Measurements from ENCODE around the gene NCBP3. TPM values are rescaled to one million over a fixed set of nuclear protein-coding genes. Genes with fewer than 3 reads are reported as not detected.

Gene NCBP3
- total RNA-seq, 4 donors from 2014 or later: 24.8 to 41.6 (median 32.2) TPM

GRCh38 chr17:3885970-3886369 lies 39.9 kb upstream of the NCBP3 start:
- H3K4me3 ChIP-seq: no peak overlapping the region
- no peak for DNase-seq
- H3K27me3 ChIP-seq: no peaks in the 10 kb centered on the region
- TF ChIP-seq POLR2A (IDR thresholded peaks at IDR 0.05): no peak
- TF ChIP-seq, protein P1, sequence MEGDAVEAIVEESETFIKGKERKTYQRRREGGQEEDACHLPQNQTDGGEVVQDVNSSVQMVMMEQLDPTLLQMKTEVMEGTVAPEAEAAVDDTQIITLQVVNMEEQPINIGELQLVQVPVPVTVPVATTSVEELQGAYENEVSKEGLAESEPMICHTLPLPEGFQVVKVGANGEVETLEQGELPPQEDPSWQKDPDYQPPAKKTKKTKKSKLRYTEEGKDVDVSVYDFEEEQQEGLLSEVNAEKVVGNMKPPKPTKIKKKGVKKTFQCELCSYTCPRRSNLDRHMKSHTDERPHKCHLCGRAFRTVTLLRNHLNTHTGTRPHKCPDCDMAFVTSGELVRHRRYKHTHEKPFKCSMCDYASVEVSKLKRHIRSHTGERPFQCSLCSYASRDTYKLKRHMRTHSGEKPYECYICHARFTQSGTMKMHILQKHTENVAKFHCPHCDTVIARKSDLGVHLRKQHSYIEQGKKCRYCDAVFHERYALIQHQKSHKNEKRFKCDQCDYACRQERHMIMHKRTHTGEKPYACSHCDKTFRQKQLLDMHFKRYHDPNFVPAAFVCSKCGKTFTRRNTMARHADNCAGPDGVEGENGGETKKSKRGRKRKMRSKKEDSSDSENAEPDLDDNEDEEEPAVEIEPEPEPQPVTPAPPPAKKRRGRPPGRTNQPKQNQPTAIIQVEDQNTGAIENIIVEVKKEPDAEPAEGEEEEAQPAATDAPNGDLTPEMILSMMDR (IDR thresholded peaks at IDR 0.05): no peak
- H3K4me1 ChIP-seq: peaks cover 5 to 32% (median 20%) of the 10 kb centered on the region in 4 donors
- no peaks in the 10 kb centered on the region for H3K9me3 ChIP-seq
- peak overlapping the region in 3 of 4 donors; percentile 6 to 87 (median 75) for H3K27ac ChIP-seq
- peaks cover 0 to 17% (median 0%) of the 10 kb centered on the region in 3 donors for H3K36me3 ChIP-seq

DNA sequence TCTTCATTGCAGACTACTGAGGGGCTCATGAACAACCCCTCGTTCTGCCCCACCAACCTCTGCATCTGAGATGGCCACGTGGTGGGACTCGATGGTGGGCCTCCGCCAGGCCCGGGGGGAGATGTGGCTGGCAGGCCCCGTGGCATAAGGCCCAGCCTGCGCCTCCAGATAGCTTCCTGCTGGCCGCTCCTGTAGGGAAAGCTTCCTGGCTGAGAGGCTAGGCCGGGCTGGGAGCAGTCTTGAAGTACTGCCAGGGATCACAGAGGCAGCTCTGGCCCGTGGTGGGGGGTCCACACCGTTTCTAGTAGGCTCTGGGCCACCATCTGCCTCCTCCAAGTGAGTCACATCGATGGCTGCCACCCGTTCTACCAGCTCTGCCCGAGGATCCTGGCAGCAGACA lies 39.2 kb upstream of the NCBP3 start:
- Histone ChIP-seq H3K27ac (peak overlapping the region in 1 of 4 donors; percentile 6), H3K4me3 (no peak overlapping the region), H3K9me3 (no peaks in the 10 kb centered on the region), H3K36me3 (peaks cover 0 to 17% (median 0%) of the 10 kb centered on the region in 3 donors), H3K27me3 (no peaks in the 10 kb centered on the region), H3K4me1 (peaks cover 5 to 31% (median 21%) of the 10 kb centered on the region in 4 donors)
- no peak for DNase-seq
- TF ChIP-seq, protein P1 (IDR thresholded peaks at IDR 0.05): no peak
- TF ChIP-seq POLR2A (IDR thresholded peaks at IDR 0.05): no peak

DNA sequence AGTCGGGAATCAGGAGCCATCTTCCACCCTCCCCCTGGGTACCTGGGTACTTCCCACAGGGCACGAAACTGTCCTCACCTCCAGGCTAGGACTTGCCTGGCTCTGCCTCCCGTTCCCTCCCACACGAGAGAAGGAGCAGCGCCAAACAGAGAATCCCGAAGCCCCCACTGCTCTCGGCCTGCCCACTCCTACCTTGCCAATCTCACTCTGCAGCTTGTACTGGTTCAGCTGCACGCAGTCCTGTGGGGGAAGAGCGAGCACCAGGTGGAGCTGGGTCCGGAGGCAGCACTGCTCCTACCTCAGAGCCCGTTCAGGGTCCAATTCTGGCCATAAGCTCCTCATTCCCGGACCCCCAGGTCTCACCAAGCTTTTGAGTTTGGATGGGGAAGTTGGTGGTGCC lies 38.1 kb upstream of the NCBP3 start:
- Histone ChIP-seq H3K4me3 (no peak overlapping the region), H3K27ac (no peak overlapping the region), H3K9me3 (no peaks in the 10 kb centered on the region), H3K4me1 (peaks cover 5 to 31% (median 19%) of the 10 kb centered on the region in 4 donors), H3K36me3 (peaks cover 0 to 17% (median 0%) of the 10 kb centered on the region in 3 donors), H3K27me3 (no peaks in the 10 kb centered on the region)
- DNase-seq: no peak
- TF ChIP-seq POLR2A (IDR thresholded peaks at IDR 0.05): no peak
- TF ChIP-seq, protein P1 (IDR thresholded peaks at IDR 0.05): no peak

- TF ChIP-seq, protein P1 (IDR thresholded peaks at IDR 0.05): no peak
- TF ChIP-seq POLR2A (IDR thresholded peaks at IDR 0.05): no peak
- no peaks in the 10 kb centered on the region for H3K27me3 ChIP-seq
Observed at GRCh38 chr17:3882276-3882675, 36.2 kb upstream of the NCBP3 start.

DNA sequence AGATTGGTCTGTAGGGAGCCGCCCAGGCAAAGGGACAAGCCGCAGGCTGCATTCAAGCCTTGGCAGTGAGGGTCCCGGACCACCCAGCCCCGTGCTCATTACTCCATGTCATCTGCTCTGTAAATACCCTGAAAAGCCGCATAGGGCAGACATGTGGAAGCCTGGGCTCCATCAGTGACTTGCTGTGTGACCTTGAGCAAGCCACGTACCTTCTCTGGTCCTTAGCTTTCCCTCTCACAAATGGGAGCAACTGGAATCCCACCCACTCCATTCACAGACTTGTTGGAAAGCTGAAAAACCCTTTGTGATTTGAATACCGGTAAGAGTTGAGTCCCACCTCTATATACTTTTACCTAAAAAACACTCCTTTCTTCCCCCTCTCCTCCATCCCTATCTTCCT lies 34.9 kb upstream of the NCBP3 start:
- peaks cover 0 to 11% (median 1%) of the 10 kb centered on the region in 4 donors for H3K4me1 ChIP-seq
- no peaks in the 10 kb centered on the region for H3K9me3 ChIP-seq
- H3K27me3 ChIP-seq: no peaks in the 10 kb centered on the region
- H3K36me3 ChIP-seq: peaks cover 0 to 26% (median 0%) of the 10 kb centered on the region in 3 donors
- no peak overlapping the region for H3K4me3 ChIP-seq
- DNase-seq: no peak
- TF ChIP-seq, protein P1 (IDR thresholded peaks at IDR 0.05): no peak
- TF ChIP-seq POLR2A (IDR thresholded peaks at IDR 0.05): no peak
- no peak overlapping the region for H3K27ac ChIP-seq

More at GRCh38 chr17:3882276-3882675, 36.2 kb upstream of the NCBP3 start:
- DNase-seq: no peak
- Histone ChIP-seq H3K9me3 (no peaks in the 10 kb centered on the region), H3K36me3 (peaks cover 0 to 19% (median 0%) of the 10 kb centered on the region in 3 donors), H3K4me1 (peaks cover 0 to 15% (median 11%) of the 10 kb centered on the region in 4 donors), H3K27ac (no peak overlapping the region), H3K4me3 (no peak overlapping the region)

All from Peyer's patch (tissue), 4 donors.